IMR-90 (cell line): ENCODE data around the gene RIMS4.

ENCODE experiments used
- CHD1 ChIP-seq: IDR thresholded peaks from 2 replicates; pipeline ENCODE4 v1.6.1; 2012; ENCODE audit warnings: low read depth, low read length, improper control_type of control experiment
- CTCF ChIP-seq: conservative IDR thresholded peaks from 2 replicates; pipeline ENCODE4 v1.5.1; 2012; ENCODE audit warnings: mild to moderate bottlenecking, low read depth, low read length, improper control_type of control experiment
- MAZ ChIP-seq: IDR thresholded peaks from 2 replicates; pipeline ENCODE4 v1.6.1; 2012; ENCODE audit warnings: low read depth, mild to moderate bottlenecking, low read length, improper control_type of control experiment, moderate library complexity, borderline replicate concordance
- NFE2L2 ChIP-seq: fragments of 150-350 bp; IDR thresholded peaks from 2 replicates; pipeline ENCODE4 v1.6.1; 2016; ENCODE audit warnings: low read depth, mild to moderate bottlenecking, low read length
- POLR2A ChIP-seq: IDR thresholded peaks from 2 replicates; pipeline ENCODE4 v1.6.1; 2012; ENCODE audit warnings: mild to moderate bottlenecking, low read depth, low read length
- RAD21 ChIP-seq: IDR thresholded peaks from 2 replicates; pipeline ENCODE4 v1.6.1; 2012; ENCODE audit warnings: low read length, improper control_type of control experiment
- RCOR1 ChIP-seq: IDR thresholded peaks from 2 replicates; pipeline ENCODE4 v1.6.1; 2012; ENCODE audit warnings: mild to moderate bottlenecking, low read length, improper control_type of control experiment; ENCODE audit not compliant: insufficient replicate concordance
- USF2 ChIP-seq: fragments of 150-350 bp; IDR thresholded peaks from 2 replicates; pipeline ENCODE4 v1.6.1; 2017; ENCODE audit warnings: mild to moderate bottlenecking, antibody characterized with exemption, low read length, low read depth

- TF ChIP-seq NFE2L2 (no peak), CTCF (no peak), USF2 (no peak), POLR2A (no peak), RCOR1 (no peak), MAZ (no peak), RAD21 (no peak), CHD1 (no peak)
These were observed 33.5 kb upstream of the RIMS4 start for GRCh38 chr20:44843876-44844275.
